Bronchial epithelial cell (primary cell): ENCODE measurements around the gene IFIT2. TPM values are rescaled to one million over a fixed set of nuclear protein-coding genes. Genes with fewer than 3 reads are reported as not detected.

ENCODE experiments used
- DNase-seq: peaks from one replicate; pipeline ENCODE4 v3.0.0-alpha.2; 2010; ENCODE audit warnings: low read depth
- FAIRE-seq: peaks from 2 replicates; lab custom pipeline; 2011; peaks lifted over from hg19 to GRCh38; lab: Jason Lieb, UNC
- H3K27me3 ChIP-seq: 2 replicates; pipeline ENCODE4 v1.5.1; 2011; ENCODE audit warnings: low read length; ENCODE audit not compliant: control insufficient read depth, insufficient read depth
- H3K36me3 ChIP-seq: 2 replicates; pipeline ENCODE4 v1.5.1; 2011; ENCODE audit warnings: low read length; ENCODE audit not compliant: control insufficient read depth, insufficient read depth
- H3K4me3 ChIP-seq: 2 replicates; pipeline ENCODE4 v1.5.1; 2011; ENCODE audit warnings: mild to moderate bottlenecking, low read depth, low read length, control low read depth
- CTCF ChIP-seq: IDR thresholded peaks from 2 replicates; pipeline ENCODE4 v1.5.1; 2011; ENCODE audit warnings: mild to moderate bottlenecking, moderate library complexity, low read length, control low read depth, inconsistent platforms; ENCODE audit not compliant: insufficient read depth, severe bottlenecking
- total RNA-seq: library from RNA; depleted of rRNA; stranded (reverse); fragments of >200 nt; gene quantifications from 2 replicates; pipeline ENCODE4 v1.2.1, GENCODE V29; 2014

The IFIT2 gene
- total RNA-seq, 1 donor from 2014 or later, result 0.26 TPM

- H3K36me3 ChIP-seq, result no peaks in the 10 kb centered on the region
- no peaks in the 10 kb centered on the region for H3K27me3 ChIP-seq
- no peak overlapping the region for H3K4me3 ChIP-seq
- DNase-seq, result peak; percentile 32
- FAIRE-seq, result no peak
- no peak for TF ChIP-seq CTCF
These were observed 53.6 kb downstream of the IFIT2 start for GRCh38 chr10:89355394-89355931.

- no peak for FAIRE-seq
- H3K27me3 ChIP-seq, result no peaks in the 10 kb centered on the region
- TF ChIP-seq CTCF, result no peak
- no peak overlapping the region for H3K4me3 ChIP-seq
- no peaks in the 10 kb centered on the region for H3K36me3 ChIP-seq
- DNase-seq, result no peak
These were observed 55.2 kb downstream of the IFIT2 start for GRCh38 chr10:89357096-89357495.

GRCh38 chr10:89357975-89358374, 56.1 kb downstream of the IFIT2 start:
- Histone ChIP-seq H3K36me3 (no peaks in the 10 kb centered on the region), H3K27me3 (no peaks in the 10 kb centered on the region), H3K4me3 (no peak overlapping the region)
- FAIRE-seq (no peak), DNase-seq (no peak)
- no peak for TF ChIP-seq CTCF

Other genes with a start within 250 kb of the IFIT2 start
- gene CH25H, start 94.7 kb upstream of the IFIT2 start, total RNA-seq, result not detected in 2 replicates
- 13.6 and 20.8 TPM in 2 replicates for gene LIPA, start 50.3 kb upstream of the IFIT2 start, total RNA-seq
- 0.13 and 0.26 TPM in 2 replicates for gene IFIT3, start 26.0 kb downstream of the IFIT2 start, total RNA-seq
- gene IFIT1B, start 76.0 kb downstream of the IFIT2 start, total RNA-seq, result not detected in 2 replicates
- 0.26 TPM in 2 replicates for gene IFIT1, start 90.6 kb downstream of the IFIT2 start, total RNA-seq
- 3.1 and 5.3 TPM in 2 replicates for gene IFIT5, start 112.5 kb downstream of the IFIT2 start, total RNA-seq
- not detected in 2 replicates for gene SLC16A12, start 233.5 kb downstream of the IFIT2 start, total RNA-seq